Fibroblast of mammary gland (primary cell): Measurements from ENCODE around the gene VAMP5.
"Not testable (repeated sequence)": the region's sequence is repeated elsewhere in the genome, so short reads cannot be mapped to it uniquely, and the experiment has no call there.

Experiments
- DNase-seq: peaks from one replicate; pipeline ENCODE4 v3.0.0-alpha.2; 2010; ENCODE audit warnings: low read depth
- H3K4me3 ChIP-seq: 2 replicates; pipeline ENCODE4 v1.5.1; 2011; ENCODE audit warnings: low read depth, mild to moderate bottlenecking, low read length, moderate library complexity; ENCODE audit not compliant: control insufficient read depth
- CTCF ChIP-seq: conservative IDR thresholded peaks from 2 replicates; pipeline ENCODE4 v1.5.1; 2011; ENCODE audit warnings: low read depth, low read length, inconsistent platforms; ENCODE audit not compliant: control insufficient read depth, insufficient read depth

VAMP5 gene

DNA sequence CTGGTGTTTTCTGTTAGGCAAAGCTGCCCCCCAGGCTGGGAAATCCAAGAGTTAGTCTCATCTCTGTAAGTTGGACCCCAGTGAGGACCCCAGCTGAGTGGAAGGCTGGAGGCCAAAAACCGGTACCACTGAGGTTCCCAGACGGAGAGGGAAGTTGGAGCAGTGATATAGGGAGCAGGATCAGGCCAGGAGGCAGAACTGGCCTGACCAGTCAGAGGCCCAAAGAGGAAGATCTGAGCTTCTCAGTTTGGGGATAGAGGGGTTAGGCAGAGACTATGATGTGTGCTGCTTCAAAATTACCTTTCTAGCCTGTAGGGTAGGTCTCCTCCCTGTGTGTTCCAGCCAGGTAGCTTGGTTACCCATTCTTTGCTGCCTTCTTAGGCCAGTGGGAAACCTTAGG lies 6.7 kb downstream of the VAMP5 start:
- no peak for TF ChIP-seq CTCF
- no peak for DNase-seq
- no peak overlapping the region for H3K4me3 ChIP-seq

- TF ChIP-seq CTCF, result no peak
- DNase-seq, result no peak
- no peak overlapping the region for H3K4me3 ChIP-seq
These were observed 7.3 kb downstream of the VAMP5 start for GRCh38 chr2:85591563-85591962.

DNA sequence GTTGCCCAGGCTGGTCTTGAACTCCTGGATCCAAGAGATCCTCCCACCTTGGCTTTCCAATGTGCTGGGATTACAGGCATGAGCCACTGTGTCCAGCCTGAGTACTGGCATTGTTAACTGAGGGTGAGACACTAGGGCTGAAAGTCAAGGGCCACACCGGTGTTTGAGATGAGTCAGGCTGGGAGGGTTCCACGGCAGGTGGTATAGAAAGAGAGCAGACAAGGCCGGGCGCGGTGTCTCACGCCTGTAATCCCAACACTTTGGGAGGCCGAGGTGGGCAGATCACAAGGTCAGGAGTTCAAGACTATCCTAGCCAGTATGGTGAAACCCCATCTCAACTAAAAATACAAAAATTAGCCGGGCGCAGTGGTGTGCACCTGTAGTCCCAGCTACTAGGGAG lies 8.1 kb downstream of the VAMP5 start:
- not testable (repeated sequence) for H3K4me3 ChIP-seq, DNase-seq

DNA sequence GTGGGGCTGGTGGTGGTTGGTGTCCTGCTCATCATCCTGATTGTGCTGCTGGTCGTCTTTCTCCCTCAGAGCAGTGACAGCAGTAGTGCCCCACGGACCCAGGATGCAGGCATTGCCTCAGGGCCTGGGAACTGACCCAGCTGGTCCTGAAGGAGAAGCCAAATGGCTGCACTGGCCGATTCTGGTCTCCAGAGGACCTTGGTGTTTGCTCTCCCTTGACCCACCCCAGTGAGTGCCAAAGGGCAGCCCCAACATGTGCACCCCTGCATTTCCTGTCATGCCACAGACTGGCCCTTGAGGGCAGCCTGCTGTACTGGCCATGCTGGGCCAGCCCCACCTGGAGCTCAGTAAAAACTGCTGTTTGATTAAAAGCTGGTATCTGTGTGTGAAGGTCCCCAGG lies 8.8 kb downstream of the VAMP5 start:
- no peak for DNase-seq
- no peak overlapping the region for H3K4me3 ChIP-seq
- TF ChIP-seq CTCF, result no peak

DNA sequence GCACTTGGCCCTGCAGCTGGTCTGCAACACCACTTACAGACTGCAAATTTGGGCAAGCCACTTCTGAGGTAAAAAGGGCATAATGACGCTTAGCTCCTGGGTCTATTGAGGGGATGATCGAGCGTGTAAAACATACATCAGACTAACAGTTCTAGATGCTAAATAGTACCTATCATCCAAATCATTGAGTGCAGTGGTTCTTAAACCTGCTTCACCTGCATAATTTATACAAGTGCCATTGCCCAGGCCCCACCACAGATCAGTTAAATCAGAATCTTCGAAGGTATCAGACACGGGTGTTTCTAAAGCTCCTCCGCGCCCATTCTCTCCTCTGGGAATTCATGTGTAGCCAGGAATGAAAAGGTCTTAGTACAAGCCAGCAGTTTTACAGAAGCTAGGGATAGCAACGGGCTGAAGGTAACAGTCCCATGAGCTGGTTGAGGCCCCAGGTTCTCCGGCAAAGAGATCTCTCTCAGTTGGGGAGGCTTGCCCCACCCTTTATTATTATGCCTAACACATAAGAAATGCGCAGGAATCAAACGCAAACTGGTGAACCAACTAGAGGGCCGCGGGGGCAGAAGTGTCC lies 10.6 kb downstream of the VAMP5 start:
- H3K4me3 ChIP-seq, result peak overlapping the region; percentile 92
- no peak for DNase-seq
- no peak for TF ChIP-seq CTCF

DNA sequence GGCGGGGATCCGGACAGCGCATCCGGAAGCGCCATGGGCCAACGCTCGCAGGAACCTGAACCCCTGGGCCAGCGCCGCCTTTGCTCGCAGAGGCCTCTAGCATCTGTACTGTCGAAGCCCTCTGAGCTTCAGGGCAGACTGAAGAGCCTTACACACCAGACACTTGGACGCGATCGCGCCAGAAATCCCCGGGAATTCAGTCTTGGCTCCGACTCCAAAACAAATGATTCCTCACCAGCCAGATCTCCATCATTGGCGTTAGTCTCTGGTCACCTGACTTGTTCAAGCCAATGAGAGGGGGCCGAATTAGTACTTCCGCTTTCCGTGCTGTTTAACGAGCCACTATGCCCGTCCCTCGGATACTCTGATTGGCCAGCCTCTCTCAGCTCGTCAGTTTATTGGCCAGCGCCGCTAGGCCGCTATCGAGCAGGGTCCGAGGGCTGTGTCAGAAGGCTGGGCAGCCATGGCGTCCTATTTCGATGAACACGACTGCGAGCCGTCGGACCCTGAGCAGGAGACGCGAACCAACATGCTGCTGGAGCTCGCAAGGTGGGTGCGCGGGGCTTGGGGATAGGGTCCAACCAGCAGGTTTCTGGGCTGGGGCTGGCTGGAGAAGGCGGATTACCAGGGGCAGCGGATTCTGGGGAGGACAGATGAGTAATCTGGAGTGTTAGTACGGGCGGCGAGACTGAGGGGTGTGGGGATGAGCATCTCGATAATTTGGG lies 11.2 kb downstream of the VAMP5 start, which contains the start of gene RNF181:
RNF181 (plus strand) TSS at position 445 of the 725 bp plus-strand sequence; CDS start at position 464, 19 bp downstream.
- TF ChIP-seq CTCF, result no peak
- peak within 1 kb of the TSS; percentile 92 for H3K4me3 ChIP-seq
- DNase-seq, result peak; percentile 99

DNA sequence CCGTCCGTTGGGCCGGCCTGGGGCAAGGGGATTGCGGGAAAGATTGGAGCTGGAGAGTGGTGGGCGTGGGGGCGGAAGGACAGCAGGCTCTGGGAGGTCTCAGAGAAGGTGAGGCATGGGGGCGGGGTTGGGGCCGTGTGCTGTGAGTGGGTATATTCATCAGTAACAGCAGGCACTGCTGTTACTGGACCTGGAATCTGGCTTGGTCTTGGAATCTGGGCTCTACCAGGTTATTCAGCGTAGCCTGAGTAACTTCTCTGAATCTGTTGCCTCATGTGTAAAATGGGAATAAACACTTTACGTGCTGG lies 11.7 kb downstream of the VAMP5 start:
- no peak for DNase-seq

More for the DNA sequence above, 11.7 kb downstream of the VAMP5 start:
- peak overlapping the region; percentile 92 for H3K4me3 ChIP-seq
- TF ChIP-seq CTCF, result no peak
